Neural progenitor cell (in vitro differentiated cells): ENCODE data around the gene DCDC1. TPM values are rescaled to one million over a fixed set of nuclear protein-coding genes. Genes with fewer than 3 reads are reported as not detected.

Experiments used
- DNase-seq: peaks from one replicate; pipeline ENCODE4 v3.0.0-alpha.2; 2016; ENCODE audit warnings: low spot score
- H2AFZ ChIP-seq: fragments of 200-600 bp; sonication (generic); replicated peaks from 2 replicates; pipeline ENCODE4 v1.6.1; 2016; ENCODE audit warnings: antibody characterized with exemption
- H3F3A ChIP-seq: fragments of 200-600 bp; sonication (generic); 2 replicates; pipeline ENCODE4 v1.6.1; 2016; ENCODE audit warnings: antibody characterized with exemption, low read depth
- H3K27ac ChIP-seq: fragments of 200-600 bp; sonication (generic); 2 replicates; pipeline ENCODE4 v1.5.1; 2016; ENCODE audit warnings: mild to moderate bottlenecking
- H3K27me3 ChIP-seq: fragments of 200-600 bp; sonication (generic); 2 replicates; pipeline ENCODE4 v1.6.1; 2016; ENCODE audit warnings: mild to moderate bottlenecking, moderate library complexity
- H3K36me3 ChIP-seq: fragments of 200-600 bp; sonication (generic); 2 replicates; pipeline ENCODE4 v1.5.1; 2016
- H3K4me1 ChIP-seq: fragments of 200-600 bp; sonication (generic); 2 replicates; pipeline ENCODE4 v1.6.1; 2016; ENCODE audit warnings: mixed run types
- H3K4me2 ChIP-seq: fragments of 200-600 bp; sonication (generic); 2 replicates; pipeline ENCODE4 v1.6.1; 2016
- H3K4me3 ChIP-seq: fragments of 200-600 bp; sonication (generic); 2 replicates; pipeline ENCODE4 v1.5.1; 2016
- H3K79me2 ChIP-seq: fragments of 200-600 bp; sonication (generic); 2 replicates; pipeline ENCODE4 v1.6.1; 2016; ENCODE audit warnings: low read depth
- H3K9ac ChIP-seq: fragments of 200-600 bp; sonication (generic); 2 replicates; pipeline ENCODE4 v1.6.1; 2016
- H3K9me3 ChIP-seq: fragments of 200-600 bp; sonication (generic); 2 replicates; pipeline ENCODE4 v1.5.1; 2016; ENCODE audit warnings: low read depth
- H4K20me1 ChIP-seq: fragments of 200-600 bp; sonication (generic); 2 replicates; pipeline ENCODE4 v1.6.1; 2016; ENCODE audit warnings: low read depth
- H3K27ac Mint-ChIP-seq: 3 replicates; pipeline ENCODE4 v1.8.0; 2021; ENCODE audit warnings: mixed read lengths
- H3K27me3 Mint-ChIP-seq: 2 replicates; pipeline ENCODE4 v1.8.0; 2022; ENCODE audit warnings: low read depth, mild to moderate bottlenecking, inconsistent platforms, moderate library complexity, mixed read lengths; ENCODE audit not compliant: insufficient read depth
- H3K36me3 Mint-ChIP-seq: 3 replicates; pipeline ENCODE4 v1.8.0; 2021; ENCODE audit warnings: mixed read lengths
- H3K4me1 Mint-ChIP-seq: 3 replicates; pipeline ENCODE4 v1.8.0; 2021; ENCODE audit warnings: mixed read lengths
- H3K4me3 Mint-ChIP-seq: 3 replicates; pipeline ENCODE4 v1.8.0; 2021; ENCODE audit warnings: mild to moderate bottlenecking, moderate library complexity, mixed read lengths
- H3K9me3 Mint-ChIP-seq: 3 replicates; pipeline ENCODE4 v1.8.0; 2020; ENCODE audit warnings: mixed read lengths
- CTCF ChIP-seq: fragments of 200-600 bp; sonication (generic); IDR thresholded peaks from 2 replicates; pipeline ENCODE4 v1.5.1; 2017; ENCODE audit warnings: antibody characterized with exemption, mild to moderate bottlenecking
- EZH2 ChIP-seq: fragments of 200-600 bp; sonication (generic); IDR thresholded peaks from 2 replicates; pipeline ENCODE4 v1.6.1; 2017; ENCODE audit warnings: antibody characterized with exemption, mild to moderate bottlenecking, moderate library complexity
- EZH2phosphoT487 ChIP-seq: fragments of 200-600 bp; sonication (generic); IDR thresholded peaks from 2 replicates; pipeline ENCODE4 v1.6.1; 2017; ENCODE audit warnings: antibody characterized with exemption
- total RNA-seq: library from RNA; depleted of rRNA; stranded (reverse); fragments of >200 nt; gene quantifications from 2 replicates; pipeline ENCODE4 v1.2.3, GENCODE V29; 2015; ENCODE audit warnings: low replicate concordance

Gene DCDC1
- total RNA-seq, 1 donor from 2014 or later = 5.0 TPM

DNA sequence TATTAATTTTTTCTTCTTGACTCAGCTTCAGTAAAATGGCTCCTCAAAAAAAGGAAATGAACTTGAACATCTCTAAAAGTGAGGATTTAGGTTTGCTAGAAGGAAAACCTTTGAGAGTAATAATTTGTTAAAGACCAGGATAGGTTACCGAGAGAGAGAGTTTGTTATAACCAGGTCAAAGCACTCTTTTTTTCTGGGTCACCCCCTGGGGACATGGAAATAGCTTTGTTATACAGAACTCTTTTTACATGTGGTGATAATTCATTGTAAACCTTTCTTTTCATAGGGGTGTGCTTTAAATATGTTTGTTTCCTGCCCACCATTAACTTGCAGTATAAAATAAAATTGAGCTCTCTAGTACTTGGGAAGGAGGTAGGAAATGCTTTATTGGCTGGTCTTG is 47.8 kb upstream of the DCDC1 start:
- Histone ChIP-seq H2AFZ (no peak overlapping the region), H3K79me2 (peaks cover 40% of the 10 kb centered on the region), H3K36me3 (no peaks in the 10 kb centered on the region), H3F3A (peaks cover 57% of the 10 kb centered on the region), H3K27me3 (no peaks in the 10 kb centered on the region), H3K4me3 (no peak overlapping the region), H3K4me1 (peaks cover 77% of the 10 kb centered on the region), H3K27ac (peak overlapping the region; percentile 96), H3K4me2 (peak overlapping the region; percentile 73), H3K9me3 (no peaks in the 10 kb centered on the region), H4K20me1 (no peaks in the 10 kb centered on the region), H3K9ac (no peak overlapping the region)
- TF ChIP-seq EZH2phosphoT487 = no peak
- no peak for TF ChIP-seq CTCF
- TF ChIP-seq EZH2 = no peak
- peaks cover 64% of the 10 kb centered on the region for H3K4me1 Mint-ChIP-seq
- no peak overlapping the region for H3K4me3 Mint-ChIP-seq
- H3K27me3 Mint-ChIP-seq = no peaks in the 10 kb centered on the region
- H3K36me3 Mint-ChIP-seq = peaks cover 19% of the 10 kb centered on the region
- H3K9me3 Mint-ChIP-seq = peaks cover 6% of the 10 kb centered on the region
- peak overlapping the region; percentile 39 for H3K27ac Mint-ChIP-seq
- peak; percentile 65 for DNase-seq

DNA sequence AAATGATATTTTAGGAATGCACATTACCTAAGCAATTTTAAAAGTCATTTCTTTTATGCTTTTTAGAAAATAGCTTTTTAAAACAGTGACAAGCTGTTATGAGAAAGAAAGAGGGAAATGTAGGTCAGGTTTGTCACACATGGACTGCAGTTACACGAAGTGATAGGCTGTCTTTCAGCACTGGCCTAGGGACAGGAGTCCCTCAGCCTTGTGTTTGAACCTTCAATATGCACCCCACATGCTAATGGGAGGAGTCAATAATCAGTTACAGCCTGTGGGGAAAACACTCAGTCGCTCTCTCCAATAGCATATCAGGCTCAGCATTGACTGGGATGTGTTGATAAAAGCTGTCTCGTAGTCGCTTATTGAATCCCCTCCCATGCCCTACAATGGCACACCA is 45.9 kb upstream of the DCDC1 start:
- TF ChIP-seq CTCF (no peak), EZH2phosphoT487 (no peak), EZH2 (no peak)
- Histone ChIP-seq H3K4me1 (peaks cover 60% of the 10 kb centered on the region), H3K27ac (no peak overlapping the region), H3K4me2 (no peak overlapping the region), H3K4me3 (no peak overlapping the region), H3F3A (peaks cover 43% of the 10 kb centered on the region), H4K20me1 (no peaks in the 10 kb centered on the region), H3K27me3 (no peaks in the 10 kb centered on the region), H3K36me3 (peaks cover 7% of the 10 kb centered on the region), H3K79me2 (peaks cover 53% of the 10 kb centered on the region), H3K9ac (no peak overlapping the region), H2AFZ (no peak overlapping the region), H3K9me3 (peaks cover 5% of the 10 kb centered on the region)
- Mint-ChIP-seq H3K27ac (no peak overlapping the region), H3K4me1 (peaks cover 46% of the 10 kb centered on the region), H3K4me3 (no peak overlapping the region), H3K36me3 (peaks cover 27% of the 10 kb centered on the region), H3K27me3 (no peaks in the 10 kb centered on the region), H3K9me3 (peaks cover 14% of the 10 kb centered on the region)
- no peak for DNase-seq

- TF ChIP-seq CTCF (no peak), EZH2phosphoT487 (no peak), EZH2 (no peak)
- Histone ChIP-seq H3K79me2 (peaks cover 50% of the 10 kb centered on the region), H3K4me2 (no peak overlapping the region), H4K20me1 (no peaks in the 10 kb centered on the region), H3K4me3 (no peak overlapping the region), H2AFZ (no peak overlapping the region), H3K9ac (no peak overlapping the region), H3F3A (peaks cover 32% of the 10 kb centered on the region), H3K9me3 (peaks cover 10% of the 10 kb centered on the region), H3K4me1 (peaks cover 49% of the 10 kb centered on the region), H3K27ac (peak overlapping the region; percentile 25), H3K27me3 (no peaks in the 10 kb centered on the region), H3K36me3 (peaks cover 11% of the 10 kb centered on the region)
- H3K4me3 Mint-ChIP-seq = no peak overlapping the region
- peaks cover 33% of the 10 kb centered on the region for H3K36me3 Mint-ChIP-seq
- peaks cover 19% of the 10 kb centered on the region for H3K9me3 Mint-ChIP-seq
- no peak for DNase-seq
- H3K27ac Mint-ChIP-seq = no peak overlapping the region
- no peaks in the 10 kb centered on the region for H3K27me3 Mint-ChIP-seq
- peaks cover 36% of the 10 kb centered on the region for H3K4me1 Mint-ChIP-seq
Observed at GRCh38 chr11:31414338-31414737, 44.8 kb upstream of the DCDC1 start.
